ENCODE data around the gene C12orf60. TPM values are rescaled to one million over a fixed set of nuclear protein-coding genes. Genes with fewer than 3 reads are reported as not detected.

C12orf60 gene
- total RNA-seq, 2 donors from 2014 or later = 2.5 to 3.3 TPM

- H3K9me3 Mint-ChIP-seq = no peaks in the 10 kb centered on the region
- H3K27ac Mint-ChIP-seq = no peak overlapping the region
- Histone ChIP-seq H3K27me3 (ENCODE audit: control insufficient read depth, insufficient read depth, low read length, poor library complexity, severe bottlenecking) (no peaks in the 10 kb centered on the region), H3K9me3 (ENCODE audit: control insufficient read depth, low read length) (no peaks in the 10 kb centered on the region), H3K9ac (ENCODE audit: extremely low read depth, low read length, poor library complexity, severe bottlenecking) (no peak overlapping the region), H3K27ac (ENCODE audit: low read depth, low read length) (no peak overlapping the region), H3K36me3 (ENCODE audit: control insufficient read depth, insufficient read depth, low read length) (no peaks in the 10 kb centered on the region), H3K4me3 (ENCODE audit: low read length) (no peak overlapping the region), H3K4me1 (ENCODE audit: control insufficient read depth, insufficient read depth, low read length) (no peaks in the 10 kb centered on the region)
- TF ChIP-seq, protein P1, sequence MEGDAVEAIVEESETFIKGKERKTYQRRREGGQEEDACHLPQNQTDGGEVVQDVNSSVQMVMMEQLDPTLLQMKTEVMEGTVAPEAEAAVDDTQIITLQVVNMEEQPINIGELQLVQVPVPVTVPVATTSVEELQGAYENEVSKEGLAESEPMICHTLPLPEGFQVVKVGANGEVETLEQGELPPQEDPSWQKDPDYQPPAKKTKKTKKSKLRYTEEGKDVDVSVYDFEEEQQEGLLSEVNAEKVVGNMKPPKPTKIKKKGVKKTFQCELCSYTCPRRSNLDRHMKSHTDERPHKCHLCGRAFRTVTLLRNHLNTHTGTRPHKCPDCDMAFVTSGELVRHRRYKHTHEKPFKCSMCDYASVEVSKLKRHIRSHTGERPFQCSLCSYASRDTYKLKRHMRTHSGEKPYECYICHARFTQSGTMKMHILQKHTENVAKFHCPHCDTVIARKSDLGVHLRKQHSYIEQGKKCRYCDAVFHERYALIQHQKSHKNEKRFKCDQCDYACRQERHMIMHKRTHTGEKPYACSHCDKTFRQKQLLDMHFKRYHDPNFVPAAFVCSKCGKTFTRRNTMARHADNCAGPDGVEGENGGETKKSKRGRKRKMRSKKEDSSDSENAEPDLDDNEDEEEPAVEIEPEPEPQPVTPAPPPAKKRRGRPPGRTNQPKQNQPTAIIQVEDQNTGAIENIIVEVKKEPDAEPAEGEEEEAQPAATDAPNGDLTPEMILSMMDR (conservative IDR thresholded peaks at IDR 0.05) = no peak
- no peaks in the 10 kb centered on the region for H3K27me3 Mint-ChIP-seq (ENCODE audit: insufficient read depth)
- WGBS, 2 experiments (ENCODE audit: insufficient coverage in 1 of 2, insufficient read length in 1 of 2) = 88 to 94% methylated on average over 2 of the region's 2 CpGs
- H3K36me3 Mint-ChIP-seq (ENCODE audit: low read depth) = peaks cover under 1% of the 10 kb centered on the region
- H3K4me1 Mint-ChIP-seq = peaks cover 24% of the 10 kb centered on the region
- DNase-seq = no peak
- no peak overlapping the region for H3K4me3 Mint-ChIP-seq
These were observed 23.6 kb upstream of the C12orf60 start for GRCh38 chr12:14779834-14780233.

GRCh38 chr12:14780859-14781258 lies 22.6 kb upstream of the C12orf60 start:
- H3K27me3 Mint-ChIP-seq (ENCODE audit: insufficient read depth) = no peaks in the 10 kb centered on the region
- no peak overlapping the region for H3K4me3 ChIP-seq (ENCODE audit: low read length)
- H3K36me3 ChIP-seq (ENCODE audit: control insufficient read depth, insufficient read depth, low read length) = peaks cover 7% of the 10 kb centered on the region

GRCh38 chr12:14781563-14781962 lies 21.9 kb upstream of the C12orf60 start:
- Mint-ChIP-seq H3K9me3 (no peaks in the 10 kb centered on the region), H3K4me1 (peaks cover 10% of the 10 kb centered on the region), H3K36me3 (ENCODE audit: low read depth) (peaks cover 14% of the 10 kb centered on the region), H3K4me3 (no peak overlapping the region), H3K27ac (no peak overlapping the region), H3K27me3 (ENCODE audit: insufficient read depth) (no peaks in the 10 kb centered on the region)
- no peak overlapping the region for H3K4me3 ChIP-seq (ENCODE audit: low read length)
- no peak overlapping the region for H3K27ac ChIP-seq (ENCODE audit: low read depth, low read length)
- TF ChIP-seq, protein P1 (conservative IDR thresholded peaks at IDR 0.05) = no peak
- no peaks in the 10 kb centered on the region for H3K27me3 ChIP-seq (ENCODE audit: control insufficient read depth, insufficient read depth, low read length, poor library complexity, severe bottlenecking)
- peaks cover 14% of the 10 kb centered on the region for H3K36me3 ChIP-seq (ENCODE audit: control insufficient read depth, insufficient read depth, low read length)
- no peaks in the 10 kb centered on the region for H3K4me1 ChIP-seq (ENCODE audit: control insufficient read depth, insufficient read depth, low read length)
- H3K9ac ChIP-seq (ENCODE audit: extremely low read depth, low read length, poor library complexity, severe bottlenecking) = no peak overlapping the region
- no peak for DNase-seq
- no peaks in the 10 kb centered on the region for H3K9me3 ChIP-seq (ENCODE audit: control insufficient read depth, low read length)
- 90 to 100% methylated on average over 1 to 2 of the region's 2 CpGs for WGBS, 2 experiments (ENCODE audit: insufficient coverage in 1 of 2, insufficient read length in 1 of 2)

More at GRCh38 chr12:14780859-14781258, 22.6 kb upstream of the C12orf60 start:
- WGBS, 2 experiments (ENCODE audit: insufficient coverage in 1 of 2, insufficient read length in 1 of 2) = 67 to 85% methylated on average over 1 to 3 of the region's 3 CpGs
- Mint-ChIP-seq H3K27ac (no peak overlapping the region), H3K4me3 (no peak overlapping the region), H3K4me1 (peaks cover 16% of the 10 kb centered on the region), H3K9me3 (no peaks in the 10 kb centered on the region), H3K36me3 (ENCODE audit: low read depth) (peaks cover 7% of the 10 kb centered on the region)
- DNase-seq = no peak
- no peaks in the 10 kb centered on the region for H3K27me3 ChIP-seq (ENCODE audit: control insufficient read depth, insufficient read depth, low read length, poor library complexity, severe bottlenecking)
- H3K4me1 ChIP-seq (ENCODE audit: control insufficient read depth, insufficient read depth, low read length) = no peaks in the 10 kb centered on the region
- H3K9ac ChIP-seq (ENCODE audit: extremely low read depth, low read length, poor library complexity, severe bottlenecking) = no peak overlapping the region
- TF ChIP-seq, protein P1 (conservative IDR thresholded peaks at IDR 0.05) = no peak
- H3K27ac ChIP-seq (ENCODE audit: low read depth, low read length) = no peak overlapping the region
- no peaks in the 10 kb centered on the region for H3K9me3 ChIP-seq (ENCODE audit: control insufficient read depth, low read length)
